NCI-H2029 treated with DMSO at 0.1 percent for 48 hours (cell line): ENCODE results near the gene ZFHX3.
"Not testable (repeated sequence)": the region's sequence is repeated elsewhere in the genome, so short reads cannot be mapped to it uniquely, and the experiment has no call there.

ENCODE experiments used
- DNase-seq: peaks from one replicate; lab custom pipeline; 2025; lab: John Stamatoyannopoulos, UW

ZFHX3 gene

DNA sequence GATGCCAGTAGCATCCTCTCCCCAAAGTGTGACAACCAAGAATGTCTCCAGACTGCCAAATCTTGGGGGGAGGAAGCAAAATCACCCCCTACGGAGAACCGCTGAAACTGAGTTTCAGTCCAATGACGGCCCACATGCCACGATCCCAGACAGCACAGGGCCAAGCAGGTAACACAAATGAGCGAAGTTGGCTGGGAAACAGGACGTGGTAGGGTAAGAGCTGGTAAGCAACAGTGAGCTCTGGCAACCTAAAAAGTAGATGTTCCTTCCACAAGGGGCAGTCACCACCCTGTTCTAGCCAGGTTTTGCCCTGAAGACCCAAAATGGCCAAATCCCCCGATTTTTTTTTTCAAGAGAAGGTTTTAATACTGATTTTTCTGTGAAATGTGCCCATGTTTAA, 25.4 kb downstream of the ZFHX3 start:
- DNase-seq: no peak

GRCh38 chr16:73021866-73022495, 25.9 kb downstream of the ZFHX3 start:
- DNase-seq: no peak

DNA sequence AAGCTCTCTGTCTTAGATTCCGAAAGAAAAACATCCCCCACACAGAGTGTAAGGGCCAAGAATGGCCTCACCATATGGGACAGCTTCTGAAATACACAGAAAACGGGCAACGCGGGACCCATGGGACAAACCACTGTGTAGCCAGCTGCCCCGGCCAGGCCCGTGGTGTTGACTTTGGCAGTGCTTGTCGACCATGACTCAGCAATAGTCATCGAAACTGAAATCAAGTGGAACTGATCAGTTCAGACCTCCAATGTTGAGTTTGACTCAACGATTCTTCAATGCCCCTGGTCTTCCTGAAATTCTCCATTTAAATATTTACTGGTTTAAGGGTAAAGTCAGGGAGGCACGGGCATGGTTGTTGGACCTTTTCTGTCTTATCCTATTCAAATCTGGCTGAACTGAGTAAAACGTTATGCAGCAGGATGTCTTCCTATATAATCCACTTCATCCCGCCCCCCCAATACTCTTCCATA, 27.5 kb downstream of the ZFHX3 start:
- no peak for DNase-seq

DNA sequence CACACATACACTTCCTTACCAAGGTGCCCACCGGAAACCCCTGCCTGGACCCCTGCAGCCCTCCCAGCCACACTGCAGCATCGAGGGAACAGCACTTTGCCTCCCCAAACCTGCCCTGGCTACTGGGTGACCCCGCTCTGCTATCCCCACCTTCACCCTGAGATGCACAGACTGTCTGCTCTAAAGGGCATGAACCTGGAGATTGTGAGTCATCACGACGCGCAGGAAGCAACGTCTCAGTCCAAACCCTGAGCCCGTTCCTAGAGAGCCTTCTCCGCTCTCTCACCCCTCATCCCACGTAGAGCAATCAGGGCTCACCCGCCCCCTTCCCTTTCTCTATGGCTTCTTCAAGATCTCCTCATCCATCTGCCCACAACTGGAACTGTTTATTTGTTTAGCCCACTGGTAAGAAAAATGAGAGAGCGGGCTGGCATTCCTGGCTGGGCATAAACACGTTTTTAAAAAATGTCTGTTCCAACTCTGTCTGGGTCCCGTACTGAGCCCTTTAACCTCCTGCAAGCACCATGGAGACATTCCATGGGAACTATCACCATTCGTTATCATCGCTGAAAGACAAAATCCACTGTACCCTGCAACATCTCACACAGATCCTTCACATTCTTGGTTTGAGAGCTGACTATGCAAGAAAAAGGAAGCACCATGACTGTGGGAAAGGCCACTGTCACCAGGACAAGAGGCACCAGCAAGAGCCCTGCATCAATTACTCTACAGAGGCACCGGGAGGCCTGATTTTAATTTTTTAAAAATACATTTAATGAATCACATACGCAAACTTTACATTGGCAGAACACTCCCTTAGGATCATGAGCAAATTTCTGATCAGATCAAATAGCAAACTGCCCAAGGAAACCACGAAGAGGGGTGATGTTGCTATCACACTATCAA, 28.2 kb downstream of the ZFHX3 start:
- DNase-seq: no peak

- DNase-seq: no peak
These were observed 29.0 kb downstream of the ZFHX3 start for GRCh38 chr16:73018821-73019456.

DNA sequence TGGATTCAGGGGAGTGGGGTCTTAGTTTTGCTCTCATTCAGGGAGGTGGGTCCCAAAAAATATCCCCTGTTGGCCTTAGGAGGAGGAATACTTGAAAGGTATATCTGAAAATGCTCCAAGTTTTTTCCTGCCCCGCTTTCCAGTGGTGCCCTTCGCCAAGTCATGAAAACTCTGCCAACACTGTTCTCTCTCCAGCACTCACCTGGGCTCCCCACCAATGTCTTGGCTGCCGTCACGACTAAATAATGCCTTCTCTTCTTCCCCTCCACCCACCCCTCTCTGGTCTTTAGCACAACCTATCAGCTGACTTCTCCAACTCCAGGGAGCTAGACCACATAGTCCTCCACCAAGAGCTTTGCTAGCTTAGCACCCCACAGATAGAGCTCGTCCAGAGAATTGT, 30.6 kb downstream of the ZFHX3 start:
- no peak for DNase-seq

- DNase-seq: no peak
These were observed 31.5 kb downstream of the ZFHX3 start for GRCh38 chr16:73016488-73016830.

DNA sequence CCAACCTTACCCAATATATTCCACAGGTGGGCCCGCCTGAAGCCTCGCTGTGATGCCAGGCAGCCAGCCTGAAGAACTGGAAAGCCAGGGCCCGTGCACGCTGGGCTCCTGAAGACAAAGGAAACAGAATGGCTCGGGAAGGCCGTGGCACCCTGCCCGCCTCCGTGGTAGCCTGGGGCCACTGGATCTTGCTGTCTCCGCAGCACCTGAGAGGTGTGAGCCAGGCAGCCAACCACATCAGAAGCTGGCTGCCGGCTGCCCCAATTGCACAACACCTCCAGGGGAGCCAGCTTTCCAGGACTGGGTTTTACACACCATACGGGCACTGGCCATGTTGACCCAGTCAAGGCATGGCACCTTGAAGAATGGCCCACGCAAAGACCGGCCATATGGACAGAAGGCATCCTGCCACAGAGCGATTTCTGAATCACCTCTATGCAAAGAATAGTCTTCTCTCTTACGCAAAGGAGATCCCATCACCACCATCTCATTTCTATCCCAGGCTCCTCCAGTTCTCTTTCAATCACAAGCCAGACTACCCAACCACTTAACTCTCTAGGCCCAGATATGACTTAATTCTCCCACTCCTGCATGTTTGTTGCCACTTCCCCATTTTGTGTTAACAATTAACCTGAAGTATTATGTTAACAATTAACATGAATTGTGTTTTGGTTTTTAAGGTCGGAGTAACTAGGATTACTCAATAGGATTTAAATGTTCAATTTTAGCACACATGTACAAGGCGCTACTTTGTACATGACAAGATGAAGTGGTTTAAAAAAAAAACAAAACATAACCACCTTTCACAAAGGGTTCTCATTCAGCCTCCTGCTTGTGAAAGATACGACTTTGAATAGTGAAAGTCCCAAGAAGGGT, 32.1 kb downstream of the ZFHX3 start:
- DNase-seq: peak; percentile 18

GRCh38 chr16:73014768-73015167, 33.2 kb downstream of the ZFHX3 start:
- no peak for DNase-seq

GRCh38 chr16:73013974-73014373, 34.0 kb downstream of the ZFHX3 start:
- no peak for DNase-seq

- no peak for DNase-seq
These were observed 35.6 kb downstream of the ZFHX3 start for GRCh38 chr16:73012341-73012740.

DNA sequence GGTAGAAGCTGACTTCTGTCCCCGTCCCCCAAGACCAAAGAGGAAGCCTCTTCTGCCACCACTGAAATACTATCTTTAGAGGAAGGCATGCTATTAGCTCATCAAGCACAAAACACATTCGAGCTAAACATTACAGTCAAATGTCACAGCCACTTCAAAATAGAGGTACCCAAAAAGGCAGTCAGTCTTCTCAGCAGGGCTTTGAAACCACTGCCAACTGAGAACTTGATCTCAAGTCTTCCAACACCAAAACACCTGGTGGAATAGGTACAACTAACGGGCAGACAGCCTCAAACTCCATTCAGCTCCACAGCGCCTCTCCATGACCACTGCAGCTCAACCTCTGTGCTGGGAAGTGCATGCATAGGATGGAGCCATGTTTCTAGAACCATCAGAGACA, 36.0 kb downstream of the ZFHX3 start:
- DNase-seq: peak; percentile 33

- no peak for DNase-seq
These were observed 37.7 kb downstream of the ZFHX3 start for GRCh38 chr16:73010150-73010676.

- DNase-seq: not testable (repeated sequence)
These were observed 38.2 kb downstream of the ZFHX3 start for GRCh38 chr16:73009710-73010109.

GRCh38 chr16:73006026-73006425, 41.9 kb downstream of the ZFHX3 start:
- DNase-seq: no peak

GRCh38 chr16:73002866-73003265, 45.1 kb downstream of the ZFHX3 start:
- DNase-seq: no peak

- no peak for DNase-seq
These were observed 46.9 kb downstream of the ZFHX3 start for GRCh38 chr16:73000907-73001521.

DNA sequence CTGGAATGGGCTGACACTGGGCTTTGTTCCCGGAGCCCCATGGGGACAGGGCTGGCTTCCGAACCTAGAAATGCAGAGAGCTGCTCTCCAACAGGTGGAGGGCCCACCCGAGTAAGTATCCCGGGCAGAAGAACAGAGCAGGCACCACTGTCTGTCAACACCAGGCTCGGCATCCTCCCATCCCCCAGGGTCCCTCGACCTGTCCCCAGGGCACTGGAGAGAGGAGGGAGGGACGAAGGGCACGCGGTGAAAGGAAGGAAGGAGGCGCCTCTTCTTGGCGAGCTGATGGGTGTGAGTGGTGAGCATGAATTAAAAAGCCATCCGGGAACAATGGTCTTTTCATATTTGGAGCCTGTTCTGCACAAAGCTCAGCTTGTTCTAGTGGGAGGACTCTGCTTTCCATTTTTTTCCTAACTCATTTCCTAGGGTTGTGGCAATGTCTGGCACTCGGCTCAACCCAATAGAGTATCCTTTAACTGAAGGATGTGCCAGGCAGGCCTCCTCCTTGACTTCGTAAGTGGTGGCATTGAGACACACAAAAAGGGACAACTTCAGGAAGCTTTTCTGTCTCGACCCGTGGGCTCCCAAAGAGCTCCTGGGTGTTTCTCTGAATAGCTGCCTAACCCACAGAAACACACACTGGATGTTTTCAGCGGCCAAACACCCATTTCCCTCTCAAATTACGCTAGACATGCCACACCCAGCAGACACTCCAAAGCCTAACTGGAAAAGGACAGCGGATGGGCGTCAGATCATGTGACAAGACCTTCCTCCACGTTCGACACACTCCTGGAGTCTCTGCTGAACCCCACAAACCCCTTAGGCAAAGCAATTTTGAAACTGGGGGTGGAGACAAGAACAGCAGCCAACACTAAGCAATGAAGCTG, 47.7 kb downstream of the ZFHX3 start:
- DNase-seq: peak; percentile 19

- no peak for DNase-seq
These were observed 48.3 kb downstream of the ZFHX3 start for GRCh38 chr16:72999541-73000019.

DNA sequence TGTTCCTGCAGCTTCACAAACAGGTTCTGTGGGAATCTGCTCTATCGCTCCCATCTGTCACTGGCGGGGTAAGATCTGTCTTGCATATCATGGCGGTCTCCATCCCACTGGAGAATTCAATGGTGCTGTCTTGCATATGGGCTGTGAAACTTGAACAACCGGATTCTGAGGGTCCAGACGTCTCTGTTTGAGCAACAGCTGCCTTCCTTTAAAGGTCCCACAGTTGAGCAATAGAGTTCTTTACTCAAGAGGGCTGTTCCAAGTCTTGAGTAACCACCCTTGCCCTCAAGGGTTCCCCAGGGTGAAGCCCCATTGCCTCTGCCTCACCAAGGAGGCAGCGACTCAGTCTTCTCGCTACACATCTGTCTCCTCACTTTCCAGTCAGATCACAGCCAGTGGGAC, 50.8 kb downstream of the ZFHX3 start:
- no peak for DNase-seq
